Naive thymus-derived CD4-positive, alpha-beta T cell (primary cell): ENCODE results near the gene CFAP73. TPM values are rescaled to one million over a fixed set of nuclear protein-coding genes. Genes with fewer than 3 reads are reported as not detected.

Experiments
- ATAC-seq: fragments of 150-1000 bp; cut with Tn5 transposase; 2 replicates; pipeline ENCODE4 v1.10.0; 2021; ENCODE audit warnings: mild to moderate bottlenecking, moderate library complexity
- CTCF ChIA-PET: fragments of 350-600 bp; sonication (Branson Sonifier 250); formaldehyde crosslinking; loops from one replicate; lab custom pipeline; 2021; ENCODE audit warnings: antibody characterized with exemption; lab: Charles Lee
- POLR2A ChIA-PET: fragments of 350-600 bp; sonication (Branson Sonifier 250); formaldehyde crosslinking; loops from one replicate; lab custom pipeline; 2021; ENCODE audit warnings: antibody characterized with exemption, inconsistent platforms; lab: Charles Lee
- DNase-seq, 9 donors: peaks; one replicate each; pipeline versions ENCODE4 v3.0.0 to v3.0.0-alpha.2; 2020 to 2022; ENCODE audit warnings: mixed read lengths in 1 of 9
- H3K27ac ChIP-seq: one replicate; pipeline ENCODE4 v1.7.0; 2013; ENCODE audit warnings: mild to moderate bottlenecking, low read depth, low read length, moderate library complexity
- H3K27me3 ChIP-seq, 2 donors: one replicate each; pipeline ENCODE4 v1.7.0; 2013; ENCODE audit warnings: low read length in 2 of 2, mild to moderate bottlenecking in 2 of 2, moderate library complexity in 2 of 2; ENCODE audit not compliant: control insufficient read depth in 2 of 2, insufficient read depth in 2 of 2
- H3K36me3 ChIP-seq, 3 experiments: 1 replicate in 2 of 3; 2 replicates in 1 of 3; pipeline ENCODE4 v1.7.0; 2013; ENCODE audit warnings: low read length in 3 of 3, mild to moderate bottlenecking in 3 of 3, moderate library complexity in 1 of 3; ENCODE audit not compliant: insufficient read depth in 3 of 3, control insufficient read depth in 2 of 3
- H3K4me1 ChIP-seq, 2 donors: one replicate each; pipeline ENCODE4 v1.7.0; 2013; ENCODE audit warnings: low read length in 2 of 2, mild to moderate bottlenecking in 2 of 2, moderate library complexity in 1 of 2; ENCODE audit not compliant: control insufficient read depth in 2 of 2, insufficient read depth in 2 of 2
- H3K4me3 ChIP-seq: 2 replicates; pipeline ENCODE4 v1.7.0; 2013; ENCODE audit warnings: mild to moderate bottlenecking, low read length
- H3K9me3 ChIP-seq, 3 experiments: 1 replicate in 2 of 3; 2 replicates in 1 of 3; pipeline ENCODE4 v1.7.0; 2013; ENCODE audit warnings: low read length in 3 of 3; ENCODE audit not compliant: control insufficient read depth in 2 of 3
- H3K27ac Mint-ChIP-seq, 9 donors: one replicate each; pipeline ENCODE4 v1.8.0; 2020 to 2022; ENCODE audit warnings: mixed read lengths in 9 of 9, mild to moderate bottlenecking in 8 of 9, moderate library complexity in 5 of 9, inconsistent platforms in 2 of 9
- H3K27me3 Mint-ChIP-seq, 5 donors: one replicate each; pipeline ENCODE4 v1.8.0; 2021 to 2022; ENCODE audit warnings: mixed read lengths in 5 of 5, mild to moderate bottlenecking in 1 of 5
- H3K36me3 Mint-ChIP-seq, 5 donors: one replicate each; pipeline ENCODE4 v1.8.0; 2020 to 2022; ENCODE audit warnings: mixed read lengths in 5 of 5, mild to moderate bottlenecking in 3 of 5, inconsistent platforms in 1 of 5
- H3K4me1 Mint-ChIP-seq, 7 donors: one replicate each; pipeline ENCODE4 v1.8.0; 2020 to 2022; ENCODE audit warnings: mixed read lengths in 7 of 7, mild to moderate bottlenecking in 3 of 7, inconsistent platforms in 1 of 7
- H3K4me3 Mint-ChIP-seq, 10 donors: one replicate each; pipeline ENCODE4 v1.8.0; 2020 to 2022; ENCODE audit warnings: mild to moderate bottlenecking in 10 of 10, mixed read lengths in 10 of 10, moderate library complexity in 6 of 10, inconsistent platforms in 2 of 10
- H3K9me3 Mint-ChIP-seq, 11 donors: one replicate each; pipeline ENCODE4 v1.8.0; 2020 to 2022; ENCODE audit warnings: mixed read lengths in 11 of 11, mild to moderate bottlenecking in 4 of 11, inconsistent platforms in 1 of 11, moderate library complexity in 1 of 11
- intact Hi-C, 2 donors: fragments of 100-400 bp; cut with micrococcal nuclease; formaldehyde crosslinking; loops; one replicate each; pipeline ENCODE4 v1.15.1; 2023
- microRNA-seq: library from miRNA; unstranded; fragments of <30 nt; microRNA quantifications from one replicate; pipeline ENCODE4 v1.2.0, GENCODE V29; 2022; ENCODE audit warnings: borderline microRNAs expressed
- polyA plus RNA-seq, 2 donors: library from polyadenylated mRNA; unstranded; fragments of 300-500 nt; fragmentation: Illumina TruSeq; gene quantifications; one replicate each; pipeline ENCODE4 v1.2.3, GENCODE V29; 2021
- total RNA-seq, 6 experiments: library from RNA in 5 of 6; stranded (reverse) in 5 of 6; gene quantifications; 1 replicate in 5 of 6; 2 replicates in 1 of 6; pipeline ENCODE4 v1.2.3 and lab custom pipeline; 2021 to 2026

CFAP73 gene
- total and polyA plus RNA-seq, 7 experiments from 2014 or later, result 0.29 to 0.88 (median 0.48) TPM; not detected in 4

DNA sequence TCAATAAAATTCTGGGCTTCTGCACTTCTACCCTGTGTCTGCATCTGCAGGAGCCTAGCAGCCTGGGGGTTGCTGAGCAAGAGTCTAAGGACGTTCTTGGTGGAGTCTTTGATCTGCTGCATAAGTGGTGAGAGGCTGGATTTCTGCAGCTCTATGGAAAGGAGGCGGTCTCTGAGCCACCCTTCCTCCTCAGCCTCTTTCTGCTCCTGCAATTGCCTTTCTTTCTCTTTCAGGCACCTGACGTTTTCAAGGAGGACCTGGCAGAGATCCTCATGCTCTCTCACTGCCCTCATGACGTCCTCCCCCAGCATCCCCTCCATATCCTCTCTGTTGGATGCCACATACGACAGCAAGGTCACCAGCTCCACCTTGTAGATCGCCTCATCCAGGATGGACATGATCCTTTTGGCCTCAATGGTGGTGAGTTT, 58.1 kb downstream of the CFAP73 start:
- Histone ChIP-seq H3K4me3 (no peak overlapping the region), H3K9me3 (no peaks in the 10 kb centered on the region), H3K4me1 (peaks cover 38 to 45% of the 10 kb centered on the region in 2 donors), H3K36me3 (no peaks in the 10 kb centered on the region), H3K27me3 (no peaks in the 10 kb centered on the region), H3K27ac (peak overlapping the region; percentile 64)
- POLR2A ChIA-PET, result interaction anchor here (0.5 to 2.1 kb wide), 6 partner anchors 10 to 125 kb away, joined by 3 to 18 read pairs (median 5); partner anchors contain the start of genes DDX54, RITA1 and TPCN1
- Mint-ChIP-seq H3K9me3 (peaks cover 0 to 3% (median 0%) of the 10 kb centered on the region in 11 donors), H3K36me3 (peaks cover 0 to 15% (median 0%) of the 10 kb centered on the region in 5 donors), H3K27me3 (no peaks in the 10 kb centered on the region), H3K4me3 (peak overlapping the region; percentile 4 to 86 (median 42)), H3K4me1 (peaks cover 28 to 60% (median 51%) of the 10 kb centered on the region in 7 donors), H3K27ac (peak overlapping the region; percentile 82 to 97 (median 90))
- DNase-seq (peak in 8 of 9 donors; percentile 24 to 47 (median 38)), ATAC-seq (peak; percentile 23)
- CTCF ChIA-PET, result interaction anchor here (1.4 kb wide), 1 partner anchor 10 kb away, joined by 3 read pairs; no protein-coding TSS in a partner anchor
- intact Hi-C loops, result loop anchor here (1.0 to 5.0 kb wide), 7 partner anchors 9 to 150 kb away; partner anchors contain the start of genes DDX54 (in 2 of the 2), RITA1 (in 2 of the 2), TPCN1 (in 2 of the 2) and PLBD2 (in 1 of the 2)

DNA sequence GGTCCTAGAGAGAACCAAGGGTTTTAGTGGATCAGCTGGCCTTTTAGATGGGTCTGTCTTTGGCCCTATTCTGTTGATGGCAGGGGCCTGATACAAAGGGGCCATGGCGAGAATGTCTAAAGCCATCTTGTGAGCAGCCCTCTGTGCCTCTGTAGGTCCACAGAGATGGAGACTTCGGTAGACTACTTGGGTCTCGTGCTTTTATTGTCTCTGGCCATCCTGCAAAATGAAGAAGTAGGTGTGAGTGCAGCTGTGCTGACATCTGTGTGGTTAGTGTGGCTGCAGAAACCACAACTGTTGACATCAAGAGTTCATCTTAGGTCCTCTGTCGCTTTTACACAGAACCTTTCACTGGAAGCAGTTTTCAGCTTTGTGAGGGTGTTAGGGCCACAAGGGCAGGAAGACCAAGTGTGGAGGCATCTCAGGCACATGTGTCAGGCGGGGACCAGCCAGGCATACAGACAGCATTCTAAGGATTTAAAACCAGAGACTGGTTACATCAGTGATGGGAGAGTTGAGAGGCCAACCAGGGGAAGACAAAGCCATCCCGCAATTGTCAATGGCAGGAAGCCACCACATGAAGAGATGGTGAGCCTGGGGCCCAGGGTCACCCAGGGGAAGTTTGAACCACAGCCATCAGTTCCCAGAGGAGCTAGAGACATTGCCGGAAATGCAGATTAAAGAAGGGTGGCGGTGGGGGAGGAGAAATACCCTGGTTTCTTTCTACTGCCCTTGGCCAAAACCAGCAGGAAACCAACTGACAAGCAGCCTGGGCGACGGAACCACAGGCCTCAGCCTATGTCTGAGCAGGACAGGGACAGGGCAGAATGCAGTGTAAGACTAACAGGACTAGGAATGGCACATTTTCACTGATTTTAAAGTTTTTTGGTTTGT, 58.8 kb downstream of the CFAP73 start:
- H3K4me3 ChIP-seq, result no peak overlapping the region
- peak; percentile 18 to 72 (median 62) for DNase-seq
- H3K36me3 Mint-ChIP-seq, result peaks cover 0 to 16% (median 0%) of the 10 kb centered on the region in 5 donors

More for the DNA sequence above, 58.8 kb downstream of the CFAP73 start:
- Histone ChIP-seq H3K27ac (peak overlapping the region; percentile 64), H3K4me1 (peaks cover 38 to 45% of the 10 kb centered on the region in 2 donors), H3K27me3 (no peaks in the 10 kb centered on the region), H3K9me3 (no peaks in the 10 kb centered on the region), H3K36me3 (no peaks in the 10 kb centered on the region)
- Mint-ChIP-seq H3K4me3 (peak overlapping the region; percentile 59 to 86 (median 77)), H3K27ac (peak overlapping the region; percentile 82 to 97 (median 90)), H3K27me3 (no peaks in the 10 kb centered on the region), H3K4me1 (peaks cover 28 to 62% (median 51%) of the 10 kb centered on the region in 7 donors), H3K9me3 (peaks cover 0 to 2% (median 0%) of the 10 kb centered on the region in 11 donors)
- ChIA-PET POLR2A (interaction anchor here (0.5 to 2.5 kb wide), 8 partner anchors 9 to 127 kb away, joined by 3 to 18 read pairs (median 6); partner anchors contain the start of genes DDX54, RITA1, SLC8B1 and TPCN1), CTCF (interaction anchor here (1.4 kb wide), 1 partner anchor 9 kb away, joined by 3 read pairs; no protein-coding TSS in a partner anchor)
- intact Hi-C loops, result loop anchor here (1.0 to 5.0 kb wide), 7 partner anchors 10 to 149 kb away; partner anchors contain the start of genes DDX54 (in 2 of the 2), RITA1 (in 2 of the 2), TPCN1 (in 2 of the 2) and PLBD2 (in 1 of the 2)
- peak; percentile 89 for ATAC-seq

Small RNA genes within 50 kb of the gene (microRNA-seq; reads per million reads assigned to microRNA genes)
- not detected for gene MIR7106

Other genes with a start within 250 kb of the CFAP73 start
- gene OAS1, start 242.8 kb upstream of the CFAP73 start, total RNA-seq, result 100 to 1,000 TPM in 1 of 5 experiments, 10 to 100 TPM in 1, 1 to 10 TPM in 3; 5.1 to 169 (median 6.1) TPM
- gene OAS1, start 242.8 kb upstream of the CFAP73 start, polyA plus RNA-seq, result 10 to 100 TPM in 1 of 2 donors, 1 to 10 TPM in 1; 9.2 to 30.3 TPM
- 100 to 1,000 TPM in 1 of 5 experiments, 10 to 100 TPM in 4; 17.8 to 264 (median 21.6) TPM for gene OAS3, start 211.2 kb upstream of the CFAP73 start, total RNA-seq
- gene OAS3, start 211.2 kb upstream of the CFAP73 start, polyA plus RNA-seq, result 10 to 100 TPM; 14.8 to 20.7 TPM
- 100 to 1,000 TPM in 1 of 5 experiments, 10 to 100 TPM in 4; 29.9 to 238 (median 66.0) TPM for gene OAS2, start 171.2 kb upstream of the CFAP73 start, total RNA-seq
- 10 to 100 TPM; 30.5 to 63.6 TPM for gene OAS2, start 171.2 kb upstream of the CFAP73 start, polyA plus RNA-seq
- gene DTX1, start 93.0 kb upstream of the CFAP73 start, total RNA-seq, result 10 to 100 TPM in 2 of 5 experiments, 1 to 10 TPM in 2, not detected in 1; 4.2 to 15.8 (median 8.8) TPM
- gene DTX1, start 93.0 kb upstream of the CFAP73 start, polyA plus RNA-seq, result 1 to 10 TPM in 1 of 2 donors, under 1 TPM in 1; 0.80 to 4.2 TPM
- gene RASAL1, start 14.0 kb upstream of the CFAP73 start, total RNA-seq, result 1 to 10 TPM in 3 of 5 experiments, under 1 TPM in 2; 0.19 to 1.6 (median 1.1) TPM
- gene RASAL1, start 14.0 kb upstream of the CFAP73 start, polyA plus RNA-seq, result 1 to 10 TPM; 1.6 to 2.1 TPM
- gene DDX54, start 35.8 kb downstream of the CFAP73 start, total RNA-seq, result 10 to 100 TPM; 55.8 to 81.1 (median 76.7) TPM
- gene DDX54, start 35.8 kb downstream of the CFAP73 start, polyA plus RNA-seq, result 10 to 100 TPM; 18.9 to 40.3 TPM
- gene RITA1, start 36.0 kb downstream of the CFAP73 start, total RNA-seq, result 10 to 100 TPM in 3 of 5 experiments, 1 to 10 TPM in 2; 6.4 to 20.2 (median 14.1) TPM
- gene RITA1, start 36.0 kb downstream of the CFAP73 start, polyA plus RNA-seq, result 10 to 100 TPM; 23.2 to 28.9 TPM
- 100 to 1,000 TPM in 3 of 5 experiments, 10 to 100 TPM in 2; 49.5 to 124 (median 107) TPM for gene TPCN1, start 71.7 kb downstream of the CFAP73 start, total RNA-seq
- gene TPCN1, start 71.7 kb downstream of the CFAP73 start, polyA plus RNA-seq, result 10 to 100 TPM; 15.3 to 31.2 TPM
- gene SLC8B1, start 185.4 kb downstream of the CFAP73 start, total RNA-seq, result 100 to 1,000 TPM in 4 of 5 experiments, 10 to 100 TPM in 1; 40.9 to 169 (median 140) TPM
- gene SLC8B1, start 185.4 kb downstream of the CFAP73 start, polyA plus RNA-seq, result 100 to 1,000 TPM in 1 of 2 donors, 10 to 100 TPM in 1; 68.1 to 144 TPM
- 10 to 100 TPM; 13.2 to 25.4 (median 14.9) TPM for gene PLBD2, start 208.9 kb downstream of the CFAP73 start, total RNA-seq
- gene PLBD2, start 208.9 kb downstream of the CFAP73 start, polyA plus RNA-seq, result 10 to 100 TPM in 1 of 2 donors, 1 to 10 TPM in 1; 7.8 to 10.6 TPM